ENCODE measurements around the gene C17orf113.
"Not testable (repeated sequence)": the region's sequence is repeated elsewhere in the genome, so short reads cannot be mapped to it uniquely, and the experiment has no call there.

Gene C17orf113

GRCh38 chr17:42041619-42042018 is 8.8 kb downstream of the C17orf113 start:
- no peak for DNase-seq (ENCODE audit: low read depth)

DNA sequence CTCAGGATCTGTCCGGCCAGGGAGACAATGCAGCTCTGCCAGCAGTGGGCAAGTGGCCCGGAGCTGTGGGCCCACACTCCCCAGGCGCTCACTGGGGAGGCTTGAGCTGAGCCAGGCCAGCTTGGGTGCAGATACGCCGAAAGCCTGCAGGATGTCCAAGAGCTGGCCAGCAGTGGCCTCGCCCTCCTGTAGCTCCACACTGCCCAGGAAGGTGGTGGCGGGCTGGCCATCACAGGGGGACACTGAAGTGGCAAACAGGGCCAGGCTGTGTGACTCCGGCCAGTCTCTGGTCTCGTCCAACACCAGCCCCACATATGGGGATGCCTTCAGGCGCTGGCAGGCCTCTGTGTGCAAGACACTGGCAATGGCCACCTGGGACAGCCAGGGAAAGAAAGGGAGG is 9.6 kb downstream of the C17orf113 start:
- DNase-seq (ENCODE audit: low read depth) = no peak

DNA sequence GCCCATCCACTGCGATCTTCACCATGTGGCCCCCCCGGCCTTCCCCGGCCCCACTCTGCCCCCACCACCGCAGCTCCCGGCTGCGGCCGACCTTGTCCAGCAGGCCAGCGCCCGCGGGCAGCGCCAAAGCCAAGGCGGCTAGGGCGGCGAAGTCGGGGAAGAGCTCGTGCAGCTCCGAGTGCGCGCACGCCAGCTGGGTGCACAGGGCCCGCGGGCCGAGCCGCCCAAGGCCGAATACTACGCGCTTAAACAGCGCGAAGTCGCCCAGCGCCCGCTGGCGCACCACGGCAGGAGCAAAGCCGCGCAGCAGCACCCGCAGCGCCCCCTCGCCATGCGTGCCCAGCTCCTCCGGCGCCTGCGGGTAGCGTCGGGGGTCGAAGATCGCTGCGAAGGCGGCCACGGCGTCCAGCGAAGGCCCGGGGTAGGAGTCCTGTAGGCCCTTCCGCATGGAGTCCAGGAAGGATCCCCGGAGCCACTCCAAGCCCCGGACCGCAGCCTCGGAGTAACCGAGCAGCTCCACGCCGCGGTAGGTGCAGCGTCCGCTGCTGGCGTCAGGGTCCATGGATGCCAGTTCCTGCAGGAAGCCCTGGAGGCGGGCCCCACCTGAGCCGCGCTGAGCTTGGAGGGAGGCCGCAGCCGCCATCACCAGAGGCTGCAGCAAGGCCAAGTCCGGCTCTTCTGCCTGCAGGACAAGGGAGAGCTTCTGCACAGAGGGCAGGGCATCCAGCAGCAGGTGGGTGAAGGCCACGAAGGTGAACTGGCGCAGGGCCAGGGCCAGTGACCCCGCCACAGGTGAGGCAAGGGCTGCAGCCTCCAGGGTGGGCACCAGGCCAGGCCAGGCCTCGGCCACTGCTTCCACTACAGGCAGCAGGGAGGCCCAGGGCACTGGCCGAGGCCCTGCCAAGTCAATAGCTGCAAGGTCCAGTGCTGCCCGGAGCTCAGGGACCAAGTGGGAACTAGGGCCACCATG is 10.3 kb downstream of the C17orf113 start:
- no peak for DNase-seq (ENCODE audit: low read depth)

DNA sequence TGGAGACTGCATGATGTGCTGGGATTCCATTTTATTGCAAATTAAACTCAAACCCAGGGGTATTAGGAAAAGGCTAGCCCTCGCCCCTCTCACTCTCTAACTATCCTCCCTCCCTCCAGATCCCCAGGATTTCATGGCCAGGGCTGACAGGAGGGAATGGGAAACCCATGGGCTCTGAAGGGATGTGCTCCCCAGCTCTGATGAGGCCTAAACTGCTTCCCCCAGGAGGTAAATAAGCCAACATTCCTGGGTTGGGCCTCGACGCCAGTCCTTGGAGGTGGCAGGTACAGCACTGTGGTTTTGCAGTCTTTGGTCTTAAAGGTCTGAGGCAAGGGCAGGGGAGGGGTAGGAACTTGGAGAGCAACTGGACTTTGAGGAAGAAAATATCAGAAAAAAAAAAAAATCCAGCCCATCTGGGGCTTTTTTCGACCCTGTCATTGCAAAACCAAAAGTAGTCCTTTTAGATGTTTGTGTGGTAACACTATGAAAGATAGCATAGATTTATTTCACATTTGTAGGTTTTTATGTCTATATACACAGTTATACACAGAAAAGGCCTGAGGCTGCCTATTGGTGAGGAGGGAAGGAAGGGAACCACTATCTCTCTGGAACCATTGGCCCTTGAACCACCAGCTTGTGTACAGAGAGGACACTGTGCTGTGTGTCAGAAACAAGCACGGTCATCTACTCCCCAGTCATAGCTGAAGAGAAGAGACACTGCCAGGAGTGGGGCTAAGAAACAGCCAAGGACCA is 12.0 kb downstream of the C17orf113 start:
- DNase-seq (ENCODE audit: low read depth) = no peak

- no peak for DNase-seq (ENCODE audit: low read depth)
These were observed 16.3 kb downstream of the C17orf113 start for GRCh38 chr17:42034059-42034458.

DNA sequence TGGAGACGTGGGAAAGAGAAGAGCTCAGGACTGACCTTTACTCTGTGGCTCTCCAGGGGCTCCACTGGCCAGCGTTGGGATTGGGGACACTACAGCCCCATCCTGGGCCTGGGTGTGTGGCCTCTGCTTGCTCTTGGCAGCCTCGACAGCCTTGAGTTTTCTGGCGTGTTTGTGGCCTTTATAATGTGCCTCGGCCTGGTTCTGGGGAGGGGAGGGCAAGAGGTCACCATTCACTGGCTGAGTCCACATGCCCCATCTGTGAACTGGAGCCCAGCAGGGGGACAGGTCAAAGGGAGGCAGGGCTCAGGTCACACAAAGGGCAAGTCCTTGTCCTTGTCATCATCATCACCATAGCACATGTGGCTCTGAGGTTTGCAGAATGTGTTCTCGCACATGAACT is 18.8 kb downstream of the C17orf113 start:
- DNase-seq (ENCODE audit: low read depth) = no peak

GRCh38 chr17:42028791-42029127 is 21.6 kb downstream of the C17orf113 start:
- DNase-seq (ENCODE audit: low read depth) = no peak

DNA sequence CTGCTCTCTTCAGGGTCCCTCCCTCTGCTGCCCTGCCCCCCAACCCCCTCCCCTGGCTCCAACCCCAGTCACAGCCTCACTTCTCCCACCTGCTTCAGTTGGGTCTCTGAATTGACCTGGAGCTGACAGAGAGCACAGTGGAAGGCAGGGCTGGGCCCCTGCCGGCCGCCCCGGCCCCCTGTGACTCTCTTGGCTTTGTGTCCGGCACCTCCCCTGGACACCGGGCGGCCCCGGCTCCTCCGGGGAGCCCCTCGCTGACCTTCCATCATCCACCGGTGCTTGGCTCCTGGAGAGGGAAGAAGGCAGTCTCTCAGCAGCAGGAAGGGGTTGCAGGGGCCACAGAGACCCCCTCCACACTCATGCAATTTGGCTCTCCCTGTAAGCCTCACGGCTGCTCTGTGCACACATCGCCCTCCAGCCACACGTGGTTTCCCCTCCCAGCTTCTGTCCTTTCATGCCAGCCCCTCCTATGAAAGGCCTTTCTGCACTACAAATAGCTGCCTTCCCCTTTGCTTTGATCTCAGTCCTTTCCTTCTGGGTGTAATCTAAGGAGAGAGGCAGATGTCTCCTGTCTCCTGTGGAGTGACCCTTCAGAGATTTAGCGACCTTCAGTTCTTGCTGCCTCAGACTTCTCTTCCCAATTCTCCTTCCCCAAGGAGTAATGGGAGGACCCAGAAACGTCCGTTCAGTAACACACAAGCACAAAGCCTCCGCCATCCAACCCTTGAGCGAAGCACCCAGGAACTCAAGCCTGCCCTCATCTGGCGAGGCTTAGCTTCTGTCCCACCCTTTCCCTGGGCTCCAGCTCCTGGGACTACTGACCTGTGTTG is 22.2 kb downstream of the C17orf113 start:
- peak; percentile 32 for DNase-seq (ENCODE audit: low read depth)

DNA sequence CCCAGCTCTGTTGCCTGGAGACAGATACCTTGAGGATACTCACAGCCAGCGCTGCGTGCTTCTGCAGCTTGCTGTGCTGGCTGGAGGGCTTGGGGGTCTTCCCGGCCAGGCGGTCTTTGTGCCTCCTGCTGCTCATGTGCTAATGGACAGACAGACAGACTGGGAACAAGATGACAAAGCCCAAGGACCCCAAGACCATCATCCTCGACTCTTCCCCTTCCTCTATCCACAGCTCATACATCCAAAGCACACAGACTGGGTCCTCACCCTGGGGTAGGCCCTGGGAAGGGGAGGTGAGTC is 22.9 kb downstream of the C17orf113 start:
- DNase-seq (ENCODE audit: low read depth) = no peak

DNA sequence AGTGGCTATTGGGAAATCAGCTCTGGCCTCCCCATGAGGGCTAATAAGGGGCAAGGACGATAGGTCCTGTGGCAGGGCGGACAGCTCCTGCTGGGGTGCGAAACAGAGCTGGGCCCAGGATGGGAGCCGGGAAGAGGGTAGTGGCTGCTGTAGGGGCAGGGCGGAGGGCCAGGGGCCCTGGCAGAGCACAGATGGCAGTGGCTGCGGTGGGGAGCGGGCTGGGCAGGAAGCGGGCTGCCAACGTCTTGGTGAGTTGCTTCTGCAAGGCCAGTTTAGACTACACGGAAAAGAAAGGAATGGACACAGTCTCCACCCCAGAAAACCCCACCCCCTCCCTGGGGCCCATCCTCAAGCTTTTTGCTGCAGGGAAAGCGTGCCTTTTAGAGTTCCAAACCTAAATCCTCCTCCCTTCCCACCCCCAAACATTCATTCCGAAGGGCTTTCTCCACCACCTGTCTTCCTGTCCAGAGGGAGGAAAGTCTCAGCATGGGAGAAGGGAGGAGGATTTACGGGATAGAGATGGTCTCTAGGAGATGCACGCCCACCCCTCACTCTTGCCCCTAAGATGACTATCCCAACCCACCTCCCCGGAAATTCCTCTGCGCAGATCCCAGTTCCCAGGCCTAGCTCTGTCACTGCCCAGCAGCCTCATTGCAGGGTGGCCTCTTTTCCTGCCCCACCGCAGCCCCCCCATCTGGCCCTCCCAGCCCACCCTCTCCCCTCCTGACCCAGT is 23.4 kb downstream of the C17orf113 start:
- DNase-seq (ENCODE audit: low read depth) = no peak

DNA sequence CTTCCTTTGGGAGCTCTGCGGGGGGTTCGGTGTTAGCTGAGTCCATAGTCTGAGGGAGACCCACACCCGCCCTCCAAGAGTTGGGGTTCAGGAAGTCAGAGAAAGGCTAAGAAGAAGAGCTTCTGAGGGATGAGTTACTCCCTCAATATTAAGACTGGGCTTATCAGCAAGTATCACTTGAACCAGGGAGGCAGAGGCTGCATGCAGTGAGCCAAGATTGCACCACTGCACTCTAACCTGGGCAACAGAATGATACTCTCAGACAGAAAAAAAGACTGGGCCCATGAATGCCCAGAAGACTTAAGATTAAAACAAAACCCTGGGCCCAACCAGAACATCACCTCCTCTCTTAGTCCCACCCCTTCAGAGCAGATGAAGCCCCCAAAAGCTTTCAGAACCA is 24.5 kb downstream of the C17orf113 start:
- no peak for DNase-seq (ENCODE audit: low read depth)

- no peak for DNase-seq (ENCODE audit: low read depth)
These were observed 25.2 kb downstream of the C17orf113 start for GRCh38 chr17:42025191-42025579.

DNA sequence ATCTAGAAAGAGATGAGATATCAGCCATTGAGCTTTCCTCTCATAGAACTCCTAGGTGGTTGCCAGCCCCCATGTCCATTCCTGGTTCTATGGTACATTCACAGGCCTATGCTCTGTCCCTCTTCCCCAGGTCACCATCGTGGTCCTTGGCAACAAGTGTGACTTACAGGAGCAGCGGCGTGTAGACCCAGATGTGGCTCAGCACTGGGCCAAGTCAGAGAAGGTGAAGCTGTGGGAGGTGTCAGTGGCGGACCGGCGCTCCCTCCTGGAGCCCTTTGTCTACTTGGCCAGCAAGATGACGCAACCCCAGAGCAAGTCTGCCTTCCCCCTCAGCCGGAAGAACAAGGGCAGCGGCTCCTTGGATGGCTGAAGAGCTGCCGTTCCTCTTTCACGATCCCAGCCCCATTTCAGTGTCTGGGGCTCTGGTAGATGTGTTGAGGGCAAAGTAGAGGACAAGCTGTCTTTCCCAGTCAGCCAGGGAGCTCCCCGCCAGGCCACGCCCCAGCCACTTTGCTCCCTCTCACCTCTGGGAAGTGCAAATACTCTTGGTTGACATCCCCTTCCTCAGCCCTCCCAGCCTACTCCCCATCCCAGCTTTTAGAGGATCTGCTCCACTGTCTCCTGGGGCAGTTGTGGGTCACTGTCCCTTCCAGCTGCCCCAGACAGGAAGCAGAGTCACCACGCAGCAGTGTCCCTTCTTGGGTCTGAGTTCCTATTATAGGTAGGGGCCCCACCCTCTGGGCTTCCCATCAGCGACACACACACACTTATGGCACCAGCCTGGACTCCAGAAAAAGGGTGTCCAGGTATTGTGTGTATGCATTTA is 26.7 kb downstream of the C17orf113 start:
- DNase-seq (ENCODE audit: low read depth) = no peak

DNA sequence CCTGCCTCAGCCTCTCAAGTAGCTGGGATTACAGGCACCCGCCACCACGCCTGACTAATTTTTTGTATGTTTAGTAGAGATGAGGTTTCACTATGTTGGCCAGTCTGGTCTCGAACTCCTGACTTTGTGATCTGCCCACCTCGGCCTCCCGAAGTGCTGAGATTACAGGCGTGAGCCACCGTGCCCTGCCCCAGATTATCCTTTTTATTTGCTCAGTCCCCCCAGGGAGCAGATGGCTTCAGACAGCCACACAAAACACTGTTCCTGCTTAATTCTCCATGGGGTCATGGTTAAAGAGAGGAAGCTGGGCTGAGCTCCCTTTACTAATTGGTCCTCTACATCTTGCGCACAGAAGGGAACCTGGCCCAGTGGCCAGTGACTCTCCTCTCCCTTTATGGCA is 29.6 kb downstream of the C17orf113 start:
- DNase-seq (ENCODE audit: low read depth) = not testable (repeated sequence)

DNA sequence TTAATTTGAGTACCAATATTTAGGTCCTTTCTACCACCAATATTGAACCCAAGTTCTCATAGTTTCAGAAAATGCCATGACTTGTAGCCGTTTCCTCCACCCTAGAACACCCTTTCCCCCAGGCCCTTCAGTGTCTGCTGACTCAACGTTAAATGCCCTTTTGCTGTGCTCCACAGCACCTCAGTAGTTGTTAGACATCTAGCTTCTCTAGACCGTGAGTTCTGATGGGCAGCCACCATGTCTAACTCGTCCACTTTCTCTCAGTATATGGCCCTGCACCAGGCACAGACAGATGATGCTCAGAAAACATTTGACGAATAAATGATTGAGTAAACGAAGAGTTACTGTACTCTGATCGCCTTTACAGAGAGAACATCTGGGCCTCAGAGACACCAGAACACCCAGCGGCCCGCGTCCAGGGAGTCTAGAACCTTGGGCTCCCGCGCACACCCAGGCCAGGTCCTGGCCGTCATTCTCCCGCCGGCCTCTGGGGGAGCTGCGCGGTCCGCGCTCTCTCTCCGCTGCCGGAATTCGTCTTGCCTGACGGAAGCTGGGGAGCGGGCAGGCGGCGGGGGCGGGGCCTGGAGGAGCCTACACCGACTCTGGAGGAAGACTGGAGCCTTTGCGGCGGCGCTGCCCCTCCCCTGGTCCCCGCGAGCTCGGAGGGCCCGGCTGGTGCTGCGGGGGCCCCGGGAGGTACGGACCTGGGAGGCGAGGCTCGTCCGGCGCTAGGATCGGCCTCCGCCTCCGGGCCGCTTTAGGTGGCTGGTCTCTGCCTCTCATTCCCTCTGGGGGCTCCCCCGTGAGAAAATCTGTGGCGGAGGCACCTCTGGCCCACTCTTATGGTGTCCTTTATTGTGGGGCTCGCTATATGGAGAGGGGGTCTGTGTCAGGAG is 30.6 kb downstream of the C17orf113 start, which contains the start of gene NKIRAS2:
NKIRAS2 (plus strand) TSS at position 582 of the 896 bp plus-strand sequence. CDS start 1,488 bp downstream, outside the sequence.
- peak; percentile 95 for DNase-seq (ENCODE audit: low read depth)

DNA sequence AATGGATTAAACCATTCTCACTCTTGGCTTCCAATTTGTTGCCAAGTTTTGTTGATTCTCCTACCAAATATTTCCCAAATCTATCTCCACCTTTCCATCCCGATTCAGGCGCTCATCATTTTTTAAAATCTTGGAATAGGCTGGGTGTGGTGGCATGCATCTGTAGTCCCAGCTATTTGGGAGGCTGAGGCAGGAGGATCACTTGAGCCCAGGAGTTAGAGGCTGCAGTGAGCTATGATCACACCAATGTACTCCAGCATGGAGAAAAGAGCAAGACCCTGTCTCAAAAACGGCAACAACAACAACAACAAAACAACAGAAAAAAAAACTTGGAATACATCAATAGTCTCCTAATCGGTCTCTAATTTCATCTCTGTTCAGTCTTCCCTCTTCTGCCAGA is 31.4 kb downstream of the C17orf113 start:
- DNase-seq (ENCODE audit: low read depth) = no peak

- DNase-seq (ENCODE audit: low read depth) = peak; percentile 30
These were observed 32.1 kb downstream of the C17orf113 start for GRCh38 chr17:42018339-42018738.

DNA sequence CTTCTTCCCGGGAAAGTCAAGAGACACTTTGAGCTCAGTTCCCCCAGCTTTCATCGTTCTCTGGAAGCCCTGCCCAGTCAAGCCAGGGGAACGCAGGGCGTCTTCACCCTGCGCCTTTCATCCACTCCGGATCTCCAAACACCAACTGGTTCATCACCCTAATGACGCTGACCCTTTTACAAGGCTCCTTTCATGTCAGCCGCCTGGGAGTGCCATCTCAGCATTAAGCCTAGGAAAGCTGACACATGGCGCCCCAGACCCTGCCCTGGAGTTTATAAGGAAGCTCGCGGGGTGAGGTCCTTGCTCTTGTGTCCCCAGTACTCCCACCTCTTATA is 32.6 kb downstream of the C17orf113 start:
- DNase-seq (ENCODE audit: low read depth) = peak; percentile 77

DNA sequence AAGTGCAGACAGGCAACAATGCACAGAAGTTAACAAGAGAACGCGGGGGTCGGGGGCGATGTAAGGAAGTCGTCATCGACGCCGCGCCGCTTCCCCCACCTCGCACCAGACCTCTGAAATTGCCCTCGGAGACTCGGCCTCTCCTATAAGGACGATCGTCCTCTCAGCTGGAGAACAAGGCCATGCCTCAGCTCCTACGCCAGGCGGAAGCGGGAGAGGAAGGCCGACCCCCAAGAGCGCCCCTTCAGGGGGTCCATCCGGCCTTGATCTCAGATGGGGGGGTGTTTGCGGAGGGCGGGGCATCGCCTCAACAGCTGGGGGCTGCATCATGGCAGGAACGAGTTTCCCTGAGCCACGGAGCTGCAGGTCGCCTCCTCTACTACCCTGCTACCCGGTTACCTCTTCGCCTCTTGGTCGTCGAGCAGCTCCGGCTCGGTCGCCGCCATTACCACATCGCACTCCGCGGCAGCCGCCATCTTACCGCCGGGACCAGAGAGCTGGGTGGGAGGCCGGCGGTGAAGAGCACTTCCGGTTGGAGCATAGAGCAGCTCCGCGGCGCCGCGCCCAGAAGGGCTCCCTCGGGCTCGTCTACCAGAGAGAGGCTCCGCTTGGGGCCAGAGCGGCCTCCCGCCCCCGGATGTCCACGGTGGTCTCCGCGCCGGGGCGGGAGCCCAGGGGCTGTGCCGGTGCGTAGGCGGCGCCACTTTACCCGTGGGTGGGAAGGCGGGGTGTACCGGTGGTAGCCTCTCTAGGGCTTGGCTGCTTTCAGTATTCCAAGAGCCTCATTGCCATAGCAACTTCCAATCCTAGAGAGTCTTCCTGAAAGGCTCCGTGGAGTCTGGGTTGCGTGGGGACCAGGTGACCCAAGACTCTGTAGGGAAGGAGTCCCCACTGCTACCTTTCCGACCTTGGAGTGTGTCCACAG is 33.2 kb downstream of the C17orf113 start, which contains the start of gene DNAJC7:
DNAJC7 (minus strand) TSS at position 499 of the 925 bp plus-strand sequence; CDS start at position 476, 23 bp downstream.
- peak; percentile 94 for DNase-seq (ENCODE audit: low read depth)

All from ELR (cell line).